HFF-Myc (cell line): ENCODE measurements around the gene HDAC10.

Experiments
- DNase-seq: peaks from one replicate; pipeline ENCODE4 v3.0.0-alpha.2; 2011; ENCODE audit warnings: low read depth; ENCODE audit errors: extremely low read depth
- H3K4me3 ChIP-seq: replicated peaks from 2 replicates; pipeline ENCODE4 v1.5.1; 2011; ENCODE audit warnings: low read depth, mild to moderate bottlenecking, control low read depth, low read length
- CTCF ChIP-seq: IDR thresholded peaks from 2 replicates; pipeline ENCODE4 v1.5.1; 2012; ENCODE audit warnings: mild to moderate bottlenecking, low read depth, low read length, control low read depth; ENCODE audit errors: missing control alignments

The HDAC10 gene

GRCh38 chr22:50297510-50298265 lies 46.6 kb upstream of the HDAC10 start:
- H3K4me3 ChIP-seq = no peak overlapping the region

GRCh38 chr22:50296658-50297490 lies 45.8 kb upstream of the HDAC10 start:
- no peak for DNase-seq
- H3K4me3 ChIP-seq = no peak overlapping the region
- no peak for TF ChIP-seq CTCF

More at GRCh38 chr22:50297510-50298265, 46.6 kb upstream of the HDAC10 start:
- no peak for DNase-seq
- TF ChIP-seq CTCF = no peak

GRCh38 chr22:50294319-50294656 lies 43.2 kb upstream of the HDAC10 start:
- TF ChIP-seq CTCF = no peak
- no peak for DNase-seq
- H3K4me3 ChIP-seq = peak overlapping the region; percentile 32

- peak overlapping the region; percentile 32 for H3K4me3 ChIP-seq
- no peak for TF ChIP-seq CTCF
- DNase-seq = no peak
These were observed 42.6 kb upstream of the HDAC10 start for GRCh38 chr22:50293441-50294318.

DNA sequence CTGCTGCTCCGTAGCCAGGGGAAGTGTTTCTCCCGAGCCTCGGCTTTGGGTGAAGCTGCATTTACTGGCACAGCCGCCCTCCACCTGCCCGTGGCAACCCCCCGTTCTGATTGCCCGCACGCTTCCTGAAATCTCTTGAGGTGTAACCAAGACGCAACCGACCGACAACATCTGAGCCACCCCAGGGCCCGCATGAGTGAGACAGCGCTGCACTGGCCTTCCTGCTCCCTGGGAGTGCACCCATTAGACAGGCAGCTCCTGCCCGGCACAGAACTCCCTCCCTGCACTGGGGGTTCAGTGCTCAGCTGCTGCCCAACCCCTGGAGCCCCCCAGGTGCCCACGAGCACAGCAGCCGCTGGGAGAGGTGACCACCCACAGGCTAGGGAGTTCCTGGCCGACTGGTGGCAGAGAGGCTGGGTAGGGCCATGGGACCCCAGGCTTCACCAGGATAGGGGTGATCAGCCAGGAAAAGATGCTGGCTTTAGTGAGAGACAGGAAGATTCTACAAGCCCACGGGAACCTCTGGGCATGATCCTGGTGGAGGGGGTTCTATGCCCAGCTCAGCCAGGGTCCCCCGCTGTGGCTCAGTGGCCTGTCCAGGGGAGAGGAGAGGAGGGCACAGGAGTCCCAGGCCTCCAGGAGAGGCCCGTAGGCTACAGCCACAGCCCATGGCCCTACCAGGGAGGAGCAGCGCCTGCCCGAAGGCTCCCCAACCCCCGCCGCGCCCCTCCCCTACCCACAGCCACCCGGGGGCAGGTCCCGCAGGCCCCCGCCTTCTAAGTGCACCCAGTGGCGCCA lies 41.8 kb upstream of the HDAC10 start:
- H3K4me3 ChIP-seq = peak overlapping the region; percentile 32
- DNase-seq = no peak
- no peak for TF ChIP-seq CTCF
